ENCODE data around the gene ZBTB18. TPM values are rescaled to one million over a fixed set of nuclear protein-coding genes. Genes with fewer than 3 reads are reported as not detected.

The ZBTB18 gene
- total RNA-seq, 1 experiment from 2014 or later, result 16.8 TPM

GRCh38 chr1:244076740-244077139, 25.7 kb downstream of the ZBTB18 start:
- Histone ChIP-seq H3K36me3 (ENCODE audit: low read depth, low read length) (no peaks in the 10 kb centered on the region), H3K9me2 (replicated peaks; ENCODE audit: low read length) (no peaks in the 10 kb centered on the region), H4K20me1 (ENCODE audit: low read length) (no peaks in the 10 kb centered on the region), H3K4me2 (ENCODE audit: low read length) (no peak overlapping the region), H3K9me3 (ENCODE audit: low read length) (no peaks in the 10 kb centered on the region), H3K9ac (ENCODE audit: low read length) (no peak overlapping the region), H3K4me1 (ENCODE audit: insufficient read depth, low read length) (peaks cover 9% of the 10 kb centered on the region; the same call in 1 of the 2 replicates), H3K79me2 (ENCODE audit: low read length) (no peaks in the 10 kb centered on the region), H2AFZ (ENCODE audit: low read length) (no peak overlapping the region), H3F3A (ENCODE audit: low read length, unreplicated experiment) (no peaks in the 10 kb centered on the region), H3K27me3 (ENCODE audit: low read length) (no peaks in the 10 kb centered on the region), H3K4me3 (ENCODE audit: low read length) (no peak overlapping the region), H3K27ac (ENCODE audit: low read length) (no peak overlapping the region)
- CTCF ChIA-PET, result no interaction called here
- POLR2A ChIA-PET (ENCODE audit: unreplicated experiment), result no interaction called here
- ATAC-seq (no peak), DNase-seq (no peak)
- BruUV-seq (replicated peaks), result no TSS peak
- intact Hi-C loops (cut with micrococcal nuclease), result loop anchor here (5.0 kb wide), 2 partner anchors 86 to 136 kb away; no protein-coding TSS in a partner anchor
- TF ChIP-seq CTCF (conservative IDR thresholded peaks at IDR 0.05; ENCODE audit: low read depth, low read length), result no peak
- no peak for TF ChIP-seq EZH2phosphoT487 (IDR thresholded peaks at IDR 0.05; ENCODE audit: borderline replicate concordance, low read length)
- no peak for TF ChIP-seq EZH2 (IDR thresholded peaks at IDR 0.05; ENCODE audit: low read length, unreplicated experiment)

GRCh38 chr1:244077473-244078220, 26.6 kb downstream of the ZBTB18 start:
- ATAC-seq (no peak), DNase-seq (no peak)
- peaks cover 2% of the 10 kb centered on the region; the same call in 1 of the 2 replicates for H3K27me3 ChIP-seq (ENCODE audit: low read length)
- no peak overlapping the region for H2AFZ ChIP-seq (ENCODE audit: low read length)
- ChIA-PET CTCF (no interaction called here), POLR2A (ENCODE audit: unreplicated experiment) (no interaction called here)
- no peaks in the 10 kb centered on the region for H3F3A ChIP-seq (ENCODE audit: low read length, unreplicated experiment)
- BruUV-seq (replicated peaks), result no TSS peak
- no peaks in the 10 kb centered on the region for H3K79me2 ChIP-seq (ENCODE audit: low read length)
- H3K36me3 ChIP-seq (ENCODE audit: low read depth, low read length), result no peaks in the 10 kb centered on the region
- no peak overlapping the region for H3K4me3 ChIP-seq (ENCODE audit: low read length)
- no peaks in the 10 kb centered on the region for H4K20me1 ChIP-seq (ENCODE audit: low read length)
- H3K9me2 ChIP-seq (replicated peaks; ENCODE audit: low read length), result no peaks in the 10 kb centered on the region
- H3K27ac ChIP-seq (ENCODE audit: low read length), result no peak overlapping the region
- H3K4me1 ChIP-seq (ENCODE audit: insufficient read depth, low read length), result peaks cover 9% of the 10 kb centered on the region; the same call in 1 of the 2 replicates
- H3K9me3 ChIP-seq (ENCODE audit: low read length), result no peaks in the 10 kb centered on the region
- H3K9ac ChIP-seq (ENCODE audit: low read length), result no peak overlapping the region
- intact Hi-C loops (cut with micrococcal nuclease), result loop anchor here (5.0 kb wide), 2 partner anchors 85 to 135 kb away; no protein-coding TSS in a partner anchor
- TF ChIP-seq EZH2phosphoT487 (IDR thresholded peaks at IDR 0.05; ENCODE audit: borderline replicate concordance, low read length) (no peak), CTCF (conservative IDR thresholded peaks at IDR 0.05; ENCODE audit: low read depth, low read length) (no peak), EZH2 (IDR thresholded peaks at IDR 0.05; ENCODE audit: low read length, unreplicated experiment) (no peak)
- H3K4me2 ChIP-seq (ENCODE audit: low read length), result no peak overlapping the region

GRCh38 chr1:244080343-244080929, 29.4 kb downstream of the ZBTB18 start:
- Histone ChIP-seq H3K4me2 (ENCODE audit: low read length) (no peak overlapping the region), H3K9ac (ENCODE audit: low read length) (no peak overlapping the region), H3K9me2 (replicated peaks; ENCODE audit: low read length) (no peaks in the 10 kb centered on the region), H3K79me2 (ENCODE audit: low read length) (no peaks in the 10 kb centered on the region), H3K27ac (ENCODE audit: low read length) (no peak overlapping the region), H3K36me3 (ENCODE audit: low read depth, low read length) (no peaks in the 10 kb centered on the region), H4K20me1 (ENCODE audit: low read length) (no peaks in the 10 kb centered on the region), H3K27me3 (ENCODE audit: low read length) (peaks cover 10% of the 10 kb centered on the region; the same call in 1 of the 2 replicates), H3F3A (ENCODE audit: low read length, unreplicated experiment) (no peaks in the 10 kb centered on the region), H3K4me1 (ENCODE audit: insufficient read depth, low read length) (peaks cover 2% of the 10 kb centered on the region; the same call in 1 of the 2 replicates), H3K4me3 (ENCODE audit: low read length) (no peak overlapping the region), H2AFZ (ENCODE audit: low read length) (no peak overlapping the region), H3K9me3 (ENCODE audit: low read length) (no peaks in the 10 kb centered on the region)
- no TSS peak for BruUV-seq (replicated peaks)
- POLR2A ChIA-PET (ENCODE audit: unreplicated experiment), result no interaction called here
- intact Hi-C loops (cut with micrococcal nuclease), result no loop called here
- DNase-seq (peak; percentile 19), ATAC-seq (no peak)
- TF ChIP-seq EZH2phosphoT487 (IDR thresholded peaks at IDR 0.05; ENCODE audit: borderline replicate concordance, low read length) (no peak), EZH2 (IDR thresholded peaks at IDR 0.05; ENCODE audit: low read length, unreplicated experiment) (no peak), CTCF (conservative IDR thresholded peaks at IDR 0.05; ENCODE audit: low read depth, low read length) (no peak)
- CTCF ChIA-PET, result interaction anchor here (0.5 kb wide), 1 partner anchor 22 kb away, joined by 6 read pairs; no protein-coding TSS in a partner anchor
